GM18520 (cell line): ENCODE measurements around the gene SP140L.
A peak's percentile ranks its signal among the peaks of the same experiment; 100 is the strongest.
"Not testable (repeated sequence)": the region's sequence is repeated elsewhere in the genome, so short reads cannot be mapped to it uniquely, and the experiment has no call there.

Source experiments
- ATAC-seq: cut with Tn5 transposase; IDR thresholded peaks from one replicate; pipeline ENCODE4 v1.9.1; 2021; ENCODE audit not compliant: unreplicated experiment

Gene SP140L

DNA sequence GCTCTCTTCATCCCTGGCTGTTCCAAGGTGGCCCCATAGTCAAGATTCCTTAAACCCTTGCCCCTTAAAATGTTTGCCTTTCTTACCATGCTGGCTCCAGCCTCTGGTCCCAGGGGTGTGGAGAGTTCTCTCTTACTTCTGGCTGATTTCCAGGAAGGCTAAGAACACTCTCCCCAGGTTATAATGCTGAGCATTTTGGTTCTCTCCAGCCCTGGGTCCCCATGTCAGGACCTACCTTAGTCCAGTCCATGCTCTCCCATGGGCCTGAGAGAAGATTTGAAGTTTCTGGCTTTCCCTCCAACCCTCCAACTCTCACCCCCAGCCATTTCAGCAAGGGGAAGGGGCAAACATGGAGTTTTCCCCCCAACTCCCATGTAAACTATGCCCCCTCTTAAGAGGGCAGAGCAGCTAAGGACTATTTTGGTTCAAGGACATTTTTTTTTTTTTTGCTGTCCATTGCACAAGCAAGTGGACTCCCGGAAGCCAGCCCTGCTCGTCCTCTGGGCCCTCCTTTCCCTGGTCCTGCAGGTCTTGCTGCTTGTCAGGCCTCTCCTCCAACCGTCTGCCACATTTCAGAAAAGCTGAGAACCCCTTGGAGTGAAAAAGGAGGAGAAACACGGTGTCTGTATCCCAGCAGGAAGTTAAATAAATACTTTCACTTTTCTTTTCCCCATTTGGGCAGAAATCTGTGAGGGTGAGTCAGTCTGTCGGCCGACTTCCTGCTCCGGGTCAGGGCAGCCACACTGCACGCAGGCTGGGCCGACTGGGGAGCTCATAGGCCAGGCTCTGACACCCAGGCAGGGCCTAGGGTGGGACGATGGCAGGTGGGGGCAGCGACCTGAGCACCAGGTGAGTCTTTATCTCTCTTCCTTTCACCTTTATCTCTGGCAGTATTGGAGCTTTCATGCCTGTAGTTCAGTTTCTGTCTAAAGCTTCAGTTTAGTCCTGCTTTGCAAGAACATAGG, at the start of gene SP140L:
SP140L (plus strand) TSS at position 741 of the 965 bp plus-strand sequence; CDS start at position 818, 77 bp downstream.
- peak; percentile 86 for ATAC-seq

- ATAC-seq = no peak
Measured at GRCh38 chr2:230282936-230283335, 44.1 kb upstream of the SP140L start.

GRCh38 chr2:230286048-230286447, 40.9 kb upstream of the SP140L start:
- no peak for ATAC-seq

- not testable (repeated sequence) for ATAC-seq
Measured at GRCh38 chr2:230289311-230289710, 37.7 kb upstream of the SP140L start.

DNA sequence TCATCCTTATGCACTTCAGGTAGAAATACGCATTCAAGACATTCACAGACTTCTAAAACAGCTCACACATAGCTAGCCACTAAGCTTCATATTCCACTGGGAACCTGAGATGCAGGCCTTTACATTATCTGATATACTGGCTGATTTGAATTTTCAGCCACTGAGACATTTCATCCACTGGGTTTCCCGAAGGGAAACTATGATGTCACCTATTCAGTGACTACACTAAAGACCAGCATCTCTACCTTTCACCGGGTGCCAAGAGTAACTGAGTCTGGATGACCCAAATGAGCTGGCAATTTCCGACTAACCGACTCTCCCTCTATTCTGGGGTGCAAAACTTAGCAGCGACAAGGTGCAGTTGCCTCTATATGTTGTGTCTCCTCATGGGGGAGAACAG, 31.8 kb upstream of the SP140L start:
- no peak for ATAC-seq

DNA sequence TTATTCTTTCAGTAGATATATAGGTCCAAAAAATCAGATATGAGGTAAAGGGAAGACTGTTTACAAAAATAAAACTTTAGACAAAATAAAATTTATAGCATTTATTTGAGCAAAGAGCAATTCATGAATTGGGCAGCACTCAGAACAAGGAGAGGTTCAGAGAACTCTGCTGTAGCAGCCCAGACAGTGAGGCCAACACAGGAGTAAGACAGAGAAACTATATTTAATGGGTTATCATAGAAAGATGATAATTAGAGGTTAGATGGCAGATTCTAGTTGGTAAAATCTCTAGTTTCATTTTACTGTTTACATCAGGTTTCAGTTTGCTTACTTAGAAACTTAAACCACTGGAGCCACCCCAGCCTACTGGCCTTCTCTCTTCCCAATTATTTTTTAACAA, 30.1 kb upstream of the SP140L start:
- ATAC-seq = no peak

- ATAC-seq = no peak
Measured at GRCh38 chr2:230299618-230300017, 27.4 kb upstream of the SP140L start.

GRCh38 chr2:230305416-230306275, 21.3 kb upstream of the SP140L start:
- ATAC-seq = no peak

GRCh38 chr2:230306474-230306873, 20.5 kb upstream of the SP140L start:
- ATAC-seq = no peak

DNA sequence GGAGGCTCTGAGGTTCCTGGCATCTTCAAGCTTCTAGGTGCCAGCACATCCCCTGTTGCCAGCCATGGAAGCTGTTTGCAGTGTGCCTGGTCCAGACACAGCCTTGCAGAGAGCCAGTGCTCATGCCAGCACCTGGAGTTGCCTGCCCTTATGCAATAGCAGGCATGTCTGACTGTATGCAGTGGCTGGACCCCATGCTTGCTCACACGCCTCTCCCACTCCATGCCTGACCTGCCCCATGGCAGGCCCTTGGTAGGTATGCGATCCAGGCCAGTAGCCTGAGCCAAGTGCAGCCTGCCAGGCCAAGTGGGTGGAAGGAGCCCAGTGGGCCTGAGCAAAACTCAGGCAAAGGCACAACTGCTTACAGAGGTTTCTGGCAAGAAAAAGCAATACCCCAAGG, 19.5 kb upstream of the SP140L start:
- ATAC-seq = no peak

GRCh38 chr2:230308402-230309000, 18.5 kb upstream of the SP140L start:
- ATAC-seq = no peak

- ATAC-seq = not testable (repeated sequence)
Measured at GRCh38 chr2:230310792-230311191, 16.2 kb upstream of the SP140L start.

DNA sequence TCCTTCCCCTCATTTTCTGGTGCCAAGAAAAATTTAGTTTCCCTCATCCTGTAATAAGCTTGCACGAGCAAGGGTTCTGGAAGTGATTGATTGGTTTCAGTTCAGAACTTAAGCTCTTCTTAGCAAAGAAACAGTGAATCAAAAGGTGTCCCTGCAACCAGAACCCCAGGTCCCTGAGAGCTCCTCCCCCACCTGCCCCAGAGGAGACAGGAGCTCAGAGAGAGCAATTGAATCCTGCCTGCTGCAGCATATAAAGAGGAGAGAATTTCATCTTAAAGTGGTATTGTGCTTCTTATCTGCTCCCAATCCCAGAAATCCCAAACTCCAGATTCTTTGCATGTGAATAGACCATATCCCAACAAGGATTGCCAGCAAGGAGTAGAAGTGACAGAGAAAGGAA, 15.4 kb upstream of the SP140L start:
- ATAC-seq = not testable (repeated sequence)

DNA sequence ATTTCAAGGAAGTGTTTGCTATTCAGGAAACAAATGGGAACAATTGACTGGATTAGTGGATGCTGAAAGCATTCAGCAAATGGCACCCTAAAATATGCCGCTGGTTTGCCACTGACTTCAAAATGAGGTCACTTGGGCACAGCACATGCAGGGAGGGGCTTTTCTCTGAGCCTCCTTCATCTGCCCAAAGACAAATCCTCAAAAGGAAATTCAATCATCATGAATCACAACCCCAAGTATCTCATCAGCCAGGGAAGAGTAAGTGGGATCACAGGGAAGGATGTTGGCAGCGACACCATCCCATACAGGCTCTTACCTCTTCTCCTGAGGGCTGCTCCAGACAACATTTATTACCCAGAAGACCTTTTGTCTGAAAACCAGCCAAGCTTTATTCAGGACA, 14.4 kb upstream of the SP140L start:
- no peak for ATAC-seq

- ATAC-seq = no peak
Measured at GRCh38 chr2:230317366-230317765, 9.6 kb upstream of the SP140L start.

DNA sequence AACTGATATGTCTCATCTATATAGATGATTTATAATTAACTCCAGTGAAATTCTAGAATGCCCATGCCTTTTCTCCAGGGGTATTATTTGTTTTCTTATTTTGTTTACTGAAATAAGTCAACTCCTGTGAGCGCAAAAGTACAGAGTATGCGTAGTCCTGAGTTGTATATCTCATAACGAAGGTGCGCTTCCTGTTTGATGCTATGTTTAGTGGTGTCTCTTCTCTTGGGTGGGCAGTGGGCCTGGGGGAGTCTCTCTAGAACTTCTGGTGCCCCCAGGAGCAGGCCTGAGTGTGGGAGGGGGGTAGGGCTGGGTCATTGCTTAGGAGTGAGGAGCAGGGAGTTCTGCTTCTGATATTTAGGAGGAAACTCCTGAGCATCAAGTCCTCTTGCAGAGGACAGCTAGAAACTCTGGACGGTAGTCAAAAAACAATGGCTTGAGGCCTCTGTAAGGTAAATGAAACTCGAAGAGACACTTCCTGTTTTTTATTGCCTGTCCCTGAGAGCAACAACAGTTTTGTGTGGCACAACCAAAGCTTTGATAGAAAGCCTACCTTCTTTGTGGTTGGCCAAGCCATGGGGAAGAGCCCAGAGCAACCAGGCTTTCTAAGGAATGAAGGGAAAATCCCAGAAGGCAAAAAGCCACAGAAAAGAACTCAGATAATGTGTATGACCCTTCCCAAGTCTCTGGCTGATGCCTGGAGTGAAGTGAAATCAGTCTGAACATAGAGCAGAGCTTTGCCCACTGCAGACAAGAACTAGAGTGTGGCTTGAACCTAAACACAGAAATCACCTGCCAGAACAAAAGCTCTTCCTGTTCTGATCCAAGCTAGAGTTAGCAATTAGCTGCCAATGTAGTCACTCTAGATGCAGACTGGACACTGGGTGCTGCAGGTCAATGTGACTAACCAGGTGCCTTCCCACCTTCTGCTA, 8.5 kb upstream of the SP140L start:
- peak; percentile 36 for ATAC-seq

GRCh38 chr2:230319211-230319862, 7.7 kb upstream of the SP140L start:
- peak; percentile 43 for ATAC-seq

DNA sequence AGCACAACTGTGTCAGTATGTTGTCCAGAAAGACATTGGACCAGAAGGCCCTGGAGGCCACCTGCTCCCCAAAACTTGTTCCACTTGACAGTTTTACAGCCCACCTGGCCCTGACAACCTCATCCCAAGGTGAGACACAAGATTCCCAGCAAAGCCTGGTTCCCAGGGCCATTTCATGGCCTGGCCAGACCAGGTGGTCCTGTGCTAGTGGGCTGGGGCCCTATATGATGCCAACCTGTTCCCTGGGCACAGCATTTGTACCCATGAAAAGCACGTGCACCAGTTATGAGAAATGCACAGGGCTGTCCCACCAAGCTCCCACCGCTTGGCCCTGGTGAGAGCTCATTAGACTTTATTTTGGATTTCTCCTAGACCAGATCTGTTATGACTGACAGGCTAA, 6.0 kb upstream of the SP140L start:
- ATAC-seq = no peak

DNA sequence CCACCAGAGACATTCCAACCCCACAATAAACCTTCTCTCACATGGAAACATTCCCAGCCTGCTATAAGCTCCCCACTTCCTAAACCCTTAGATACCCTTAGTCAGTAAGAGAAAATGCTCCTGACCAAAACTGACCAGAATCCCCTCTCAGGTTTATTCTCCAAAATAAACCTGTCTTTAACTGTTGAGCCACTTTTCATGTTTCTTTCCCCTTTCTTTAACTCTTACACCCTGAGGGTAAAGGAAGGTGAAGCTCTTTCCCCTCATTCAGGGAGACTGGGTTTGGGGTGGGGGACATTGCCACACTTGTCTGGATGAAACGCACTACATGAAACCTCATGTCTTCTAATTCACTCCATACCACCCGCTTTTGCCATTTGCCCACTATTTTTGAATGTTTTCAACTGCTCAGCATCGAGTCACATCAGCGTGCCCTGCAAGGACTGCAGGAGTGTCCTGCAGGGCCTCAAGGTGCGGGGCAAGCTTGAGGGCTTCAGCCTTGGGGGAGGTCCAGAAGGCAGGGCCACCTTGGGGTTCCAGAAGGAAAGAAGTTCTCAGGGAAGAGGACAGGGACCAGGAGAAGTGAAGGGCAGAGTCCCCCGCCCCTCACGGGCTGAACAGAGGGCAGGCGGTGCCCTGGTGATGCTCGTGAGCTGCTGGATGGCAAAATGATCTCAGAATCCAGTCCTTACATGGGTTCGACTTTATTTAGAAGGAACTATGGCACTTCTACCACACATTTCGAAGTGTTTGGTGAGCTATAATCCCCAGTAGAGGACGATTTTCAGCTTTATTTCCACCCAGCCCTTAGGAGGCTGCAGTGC, 4.2 kb upstream of the SP140L start:
- no peak for ATAC-seq
